GM13976 (cell line): ENCODE data around the gene HSD17B8.
A peak's percentile ranks its signal among the peaks of the same experiment; 100 is the strongest.

Experiments
- DNase-seq: peaks from one replicate; pipeline ENCODE4 v3.0.0; 2012; ENCODE audit warnings: low spot score
- CTCF ChIP-seq: IDR thresholded peaks from 2 replicates; pipeline ENCODE4 v1.5.1; 2012; ENCODE audit warnings: borderline replicate concordance, mild to moderate bottlenecking; ENCODE audit not compliant: insufficient read depth; ENCODE audit errors: extremely low read depth, missing control alignments, control extremely low read depth
- in situ Hi-C: fragments of 300-500 bp; cut with MboI; formaldehyde crosslinking; loops from one replicate; pipeline ENCODE4 v1.12.0; 2022; ENCODE audit warnings: low sequenced_read_pairs, mixed read lengths, inconsistent platforms; ENCODE audit not compliant: unreplicated experiment

Gene HSD17B8

DNA sequence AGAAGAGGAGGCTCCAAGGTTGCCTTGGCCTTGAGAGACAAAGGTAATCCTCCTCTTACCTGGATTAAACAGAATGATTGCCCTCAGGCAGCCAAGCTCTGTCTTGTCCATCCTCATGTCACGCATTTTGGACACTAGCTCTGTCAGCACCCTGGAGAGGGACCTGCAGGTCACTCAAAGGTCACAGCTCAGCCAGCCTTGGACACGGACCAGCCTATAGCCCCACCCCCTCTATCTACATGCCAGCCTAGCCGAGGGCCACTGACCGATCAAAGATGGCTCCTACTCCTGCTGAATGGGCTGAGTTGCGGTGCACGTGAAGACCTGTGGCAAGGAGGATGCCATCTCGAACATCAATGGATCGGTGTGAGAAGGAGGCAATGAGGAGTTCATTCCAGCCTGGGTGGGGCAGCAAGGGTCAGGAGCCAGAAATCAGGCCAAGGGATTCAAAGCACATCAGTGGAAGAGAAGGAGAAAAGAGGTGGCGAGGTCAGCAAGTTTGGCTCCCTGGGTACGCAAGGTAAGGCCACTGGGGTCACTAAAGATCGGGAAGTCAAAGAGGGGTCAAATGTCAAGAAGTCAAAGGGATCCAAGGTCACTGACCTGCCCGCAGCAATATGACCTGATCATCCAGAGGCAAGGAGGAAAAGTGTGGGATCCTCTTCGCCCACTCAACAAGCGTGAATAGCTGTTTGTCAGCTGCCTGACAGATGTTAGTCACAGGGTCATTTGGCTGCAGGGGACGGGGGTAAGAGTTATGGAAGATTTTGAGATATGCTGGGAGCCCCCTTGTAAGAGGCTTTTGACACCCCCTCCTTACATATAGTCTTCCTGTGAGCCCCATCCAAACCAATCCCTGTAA is 8.9 kb upstream of the HSD17B8 start:
- DNase-seq: no peak
- in situ Hi-C loops: no loop called here
- no peak for TF ChIP-seq CTCF

GRCh38 chr6:33197431-33198048 is 6.9 kb upstream of the HSD17B8 start:
- peak; percentile 77 for DNase-seq
- TF ChIP-seq CTCF: peak; percentile 59
- in situ Hi-C loops: no loop called here

- no peak for TF ChIP-seq CTCF
- in situ Hi-C loops: no loop called here
Observed at GRCh38 chr6:33198159-33198852, 6.1 kb upstream of the HSD17B8 start.

DNA sequence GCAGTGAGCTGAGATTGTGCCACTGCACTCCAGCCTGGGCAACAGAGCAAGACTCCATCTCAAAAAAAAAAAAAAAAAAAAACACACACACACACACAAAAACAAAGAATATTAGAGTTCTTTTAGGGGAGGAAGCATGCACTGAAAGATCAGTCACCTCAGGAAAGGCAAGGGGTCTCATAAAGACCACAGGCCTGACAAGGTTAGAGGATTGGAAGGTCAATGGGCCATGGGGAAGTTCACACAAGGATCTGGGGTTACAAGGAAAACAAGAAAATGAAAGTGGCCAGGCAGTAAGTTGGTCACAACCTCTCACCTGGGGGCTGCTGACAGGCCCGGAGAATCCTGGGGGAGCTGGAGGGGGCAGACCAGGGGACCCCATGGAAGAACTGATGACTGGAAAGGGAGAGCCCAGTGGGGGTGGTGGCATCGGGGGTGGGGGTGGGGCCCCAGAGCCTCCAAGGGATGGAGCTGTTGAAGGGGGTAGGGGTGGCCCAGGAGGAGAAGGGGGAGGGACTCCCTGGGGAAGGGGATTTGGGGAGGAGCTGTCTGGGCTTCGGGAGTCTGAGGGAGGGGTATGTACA is 5.5 kb upstream of the HSD17B8 start:
- DNase-seq: no peak
- TF ChIP-seq CTCF: no peak
- in situ Hi-C loops: no loop called here

More at GRCh38 chr6:33198159-33198852, 6.1 kb upstream of the HSD17B8 start:
- DNase-seq: no peak

- DNase-seq: peak; percentile 86
- no peak for TF ChIP-seq CTCF
- in situ Hi-C loops: no loop called here
Observed at GRCh38 chr6:33199687-33200218, 4.7 kb upstream of the HSD17B8 start.
